GM20000 (cell line): Measurements from ENCODE around the gene KLHL22.

Source experiments
- DNase-seq: peaks from one replicate; pipeline ENCODE4 v3.0.0; 2012; ENCODE audit warnings: low spot score
- CTCF ChIP-seq: IDR thresholded peaks from 2 replicates; pipeline ENCODE4 v1.5.1; 2012; ENCODE audit warnings: mild to moderate bottlenecking, control low read depth; ENCODE audit errors: extremely low read depth, missing control alignments

KLHL22 gene

GRCh38 chr22:20426259-20426615 lies 69.4 kb downstream of the KLHL22 start:
- DNase-seq, result no peak
- TF ChIP-seq CTCF, result no peak

GRCh38 chr22:20425566-20426258 lies 69.9 kb downstream of the KLHL22 start:
- no peak for DNase-seq
- TF ChIP-seq CTCF, result no peak

DNA sequence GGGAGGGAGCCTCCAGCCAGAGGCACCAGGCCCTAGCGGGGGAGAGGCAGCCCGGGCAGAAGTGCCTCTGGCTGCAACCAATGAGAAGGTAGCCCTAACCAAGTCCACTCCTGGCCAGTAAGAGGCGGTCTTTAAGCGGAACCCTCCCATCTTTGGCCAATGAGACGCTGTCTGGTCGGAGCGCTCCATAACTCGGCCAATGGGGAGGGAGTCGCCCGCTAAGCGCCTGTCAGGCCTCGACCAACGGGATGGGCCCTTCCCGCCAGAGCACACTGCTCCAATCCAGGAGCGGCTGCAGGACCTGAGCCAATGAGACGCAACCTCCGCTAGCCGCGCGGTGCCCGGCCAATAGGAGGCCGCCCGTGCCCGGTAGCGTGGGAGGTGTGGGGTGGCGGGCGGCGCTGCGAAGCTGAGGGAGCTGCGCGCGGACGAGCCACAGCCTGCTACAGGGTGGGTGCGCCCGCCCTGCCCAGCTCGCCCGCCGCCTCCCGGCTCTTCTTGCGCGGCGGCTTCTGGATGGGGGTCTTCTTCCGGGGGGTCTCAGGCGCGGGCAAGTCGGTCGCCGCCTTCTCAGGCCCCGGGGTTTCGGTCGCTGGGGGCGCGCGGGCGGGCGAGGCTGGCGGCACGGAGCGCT lies 70.5 kb downstream of the KLHL22 start:
- no peak for DNase-seq
- TF ChIP-seq CTCF, result no peak

- no peak for TF ChIP-seq CTCF
Measured at GRCh38 chr22:20424568-20424931, 71.0 kb downstream of the KLHL22 start.

DNA sequence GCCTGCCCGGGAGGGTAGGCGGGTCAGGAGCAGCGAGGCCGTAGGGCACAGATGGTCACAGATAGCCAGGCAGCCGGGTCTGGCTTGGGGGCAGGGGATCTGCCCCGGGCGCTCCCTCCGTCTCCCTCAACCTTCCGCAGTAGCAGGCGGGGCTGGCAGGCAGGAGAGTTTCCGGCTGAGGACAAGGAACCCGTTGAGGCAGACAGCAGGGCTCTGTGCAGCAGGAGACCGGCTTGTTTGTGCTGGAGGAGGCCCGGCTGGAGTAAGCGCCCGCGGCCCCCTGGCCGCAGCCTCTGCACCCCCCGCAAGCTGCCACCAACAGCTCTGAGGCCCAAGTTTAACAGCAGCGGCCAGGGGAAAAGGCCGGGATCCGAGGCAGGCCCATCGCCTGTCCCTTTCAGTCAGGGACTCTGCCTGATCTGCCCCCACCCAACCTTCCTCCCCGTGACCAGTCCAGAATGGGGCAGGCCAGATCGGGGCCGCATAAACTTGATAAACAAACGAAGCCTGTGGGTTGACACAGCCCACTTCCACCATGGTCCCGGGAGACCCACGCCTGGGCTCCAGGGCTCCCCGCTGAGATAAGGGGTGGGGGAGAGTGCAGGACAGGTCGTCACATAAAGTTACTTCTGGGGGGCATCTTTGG lies 71.6 kb downstream of the KLHL22 start:
- no peak for TF ChIP-seq CTCF
- DNase-seq, result no peak

More at GRCh38 chr22:20424568-20424931, 71.0 kb downstream of the KLHL22 start:
- no peak for DNase-seq

GRCh38 chr22:20423008-20423905 lies 72.3 kb downstream of the KLHL22 start:
- no peak for DNase-seq
- no peak for TF ChIP-seq CTCF
